ENCODE measurements around the gene SH3GL3. TPM values are rescaled to one million over a fixed set of nuclear protein-coding genes. Genes with fewer than 3 reads are reported as not detected.

SH3GL3 gene
- total RNA-seq, 2 donors from 2014 or later = 3.5 to 3.8 TPM

DNA sequence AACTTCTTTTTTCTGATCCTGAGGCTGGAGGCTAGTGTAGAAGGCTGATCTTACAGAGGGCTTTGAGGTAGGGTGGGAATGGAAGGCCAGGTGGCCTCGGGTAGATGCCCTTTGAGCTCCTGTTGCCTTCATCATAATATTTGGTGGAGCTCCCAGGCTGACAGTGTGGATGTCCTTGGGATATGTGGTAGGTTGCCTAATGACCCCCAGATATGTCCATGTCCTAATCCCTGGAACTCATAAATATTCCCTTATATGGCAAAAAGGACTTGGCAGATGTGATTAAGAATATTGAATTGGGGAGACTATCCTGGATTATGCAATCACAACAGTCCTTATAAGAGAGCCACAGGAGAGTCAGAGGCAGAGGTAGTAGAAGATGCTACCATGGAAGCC, 212.3 kb downstream of the SH3GL3 start:
- WGBS, 2 experiments (ENCODE audit: insufficient coverage in 1 of 2, insufficient read length in 1 of 2) = 86% methylated on average over 1 of the region's 1 CpG; no CpG with 5 or more reads in 1 of the 2 experiments

DNA sequence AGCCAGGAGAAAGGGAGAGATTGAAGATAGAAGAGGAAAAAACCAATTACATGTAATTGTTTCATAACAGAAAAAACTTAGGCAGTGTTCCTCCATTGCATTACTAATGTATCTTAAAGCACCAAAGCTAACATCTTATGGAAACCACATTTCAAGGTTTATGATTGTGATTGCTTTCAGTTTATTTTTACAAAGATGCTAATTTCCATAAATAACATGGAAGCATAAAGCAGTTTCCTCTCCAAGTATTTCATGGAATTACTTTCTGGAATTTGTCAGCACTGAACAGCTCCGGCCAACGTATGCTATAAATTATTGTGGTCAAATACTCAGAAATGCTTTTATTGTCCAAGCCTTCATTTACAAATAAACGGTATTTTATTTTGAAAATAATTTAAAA, 218.3 kb downstream of the SH3GL3 start:
- DNase-seq = no peak
- Histone ChIP-seq H3K4me1 (ENCODE audit: control insufficient read depth, insufficient read depth, low read length) (no peaks in the 10 kb centered on the region), H3K9ac (ENCODE audit: extremely low read depth, low read length, poor library complexity, severe bottlenecking) (no peak overlapping the region), H3K4me3 (ENCODE audit: low read length) (no peak overlapping the region), H3K9me3 (ENCODE audit: control insufficient read depth, low read length) (no peaks in the 10 kb centered on the region), H3K36me3 (ENCODE audit: control insufficient read depth, insufficient read depth, low read length) (no peaks in the 10 kb centered on the region), H3K27ac (ENCODE audit: low read depth, low read length) (no peak overlapping the region), H3K27me3 (ENCODE audit: control insufficient read depth, insufficient read depth, low read length, poor library complexity, severe bottlenecking) (no peaks in the 10 kb centered on the region)
- TF ChIP-seq, protein P1, sequence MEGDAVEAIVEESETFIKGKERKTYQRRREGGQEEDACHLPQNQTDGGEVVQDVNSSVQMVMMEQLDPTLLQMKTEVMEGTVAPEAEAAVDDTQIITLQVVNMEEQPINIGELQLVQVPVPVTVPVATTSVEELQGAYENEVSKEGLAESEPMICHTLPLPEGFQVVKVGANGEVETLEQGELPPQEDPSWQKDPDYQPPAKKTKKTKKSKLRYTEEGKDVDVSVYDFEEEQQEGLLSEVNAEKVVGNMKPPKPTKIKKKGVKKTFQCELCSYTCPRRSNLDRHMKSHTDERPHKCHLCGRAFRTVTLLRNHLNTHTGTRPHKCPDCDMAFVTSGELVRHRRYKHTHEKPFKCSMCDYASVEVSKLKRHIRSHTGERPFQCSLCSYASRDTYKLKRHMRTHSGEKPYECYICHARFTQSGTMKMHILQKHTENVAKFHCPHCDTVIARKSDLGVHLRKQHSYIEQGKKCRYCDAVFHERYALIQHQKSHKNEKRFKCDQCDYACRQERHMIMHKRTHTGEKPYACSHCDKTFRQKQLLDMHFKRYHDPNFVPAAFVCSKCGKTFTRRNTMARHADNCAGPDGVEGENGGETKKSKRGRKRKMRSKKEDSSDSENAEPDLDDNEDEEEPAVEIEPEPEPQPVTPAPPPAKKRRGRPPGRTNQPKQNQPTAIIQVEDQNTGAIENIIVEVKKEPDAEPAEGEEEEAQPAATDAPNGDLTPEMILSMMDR (conservative IDR thresholded peaks at IDR 0.05) = no peak
- no peaks in the 10 kb centered on the region for H3K4me1 Mint-ChIP-seq
- H3K36me3 Mint-ChIP-seq (ENCODE audit: low read depth) = no peaks in the 10 kb centered on the region
- H3K27me3 Mint-ChIP-seq (ENCODE audit: insufficient read depth) = peaks cover 8% of the 10 kb centered on the region
- H3K27ac Mint-ChIP-seq = no peak overlapping the region
- H3K9me3 Mint-ChIP-seq = no peaks in the 10 kb centered on the region
- WGBS, 2 experiments (ENCODE audit: insufficient coverage in 1 of 2, insufficient read length in 1 of 2) = 94% methylated on average over 2 of the region's 3 CpGs; no CpG with 5 or more reads in 1 of the 2 experiments
- H3K4me3 Mint-ChIP-seq = no peak overlapping the region

More for the DNA sequence above, 212.3 kb downstream of the SH3GL3 start:
- peaks cover 35% of the 10 kb centered on the region for H3K27me3 Mint-ChIP-seq (ENCODE audit: insufficient read depth)
- Histone ChIP-seq H3K9ac (ENCODE audit: extremely low read depth, low read length, poor library complexity, severe bottlenecking) (no peak overlapping the region), H3K9me3 (ENCODE audit: control insufficient read depth, low read length) (no peaks in the 10 kb centered on the region), H3K4me1 (ENCODE audit: control insufficient read depth, insufficient read depth, low read length) (no peaks in the 10 kb centered on the region), H3K4me3 (ENCODE audit: low read length) (no peak overlapping the region), H3K27ac (ENCODE audit: low read depth, low read length) (no peak overlapping the region), H3K27me3 (ENCODE audit: control insufficient read depth, insufficient read depth, low read length, poor library complexity, severe bottlenecking) (peaks cover 18% of the 10 kb centered on the region), H3K36me3 (ENCODE audit: control insufficient read depth, insufficient read depth, low read length) (no peaks in the 10 kb centered on the region)
- no peaks in the 10 kb centered on the region for H3K36me3 Mint-ChIP-seq (ENCODE audit: low read depth)
- no peak overlapping the region for H3K4me3 Mint-ChIP-seq
- no peaks in the 10 kb centered on the region for H3K4me1 Mint-ChIP-seq
- DNase-seq = no peak
- TF ChIP-seq, protein P1 (conservative IDR thresholded peaks at IDR 0.05) = no peak
- no peaks in the 10 kb centered on the region for H3K9me3 Mint-ChIP-seq
- no peak overlapping the region for H3K27ac Mint-ChIP-seq

Other genes starting within 250 kb of the SH3GL3 start
- 100 to 1,000 TPM; 123 TPM for gene HDGFL3, start 239.5 kb upstream of the SH3GL3 start, total RNA-seq
- gene BNC1, start 162.7 kb upstream of the SH3GL3 start, total RNA-seq = not detected
- 1 to 10 TPM in 1 of 2 donors, under 1 TPM in 1; 0.79 to 3.4 TPM for gene ADAMTSL3, start 206.8 kb downstream of the SH3GL3 start, total RNA-seq